DND-41 (cell line): ENCODE results near the gene FBXW10B.
"Not testable (repeated sequence)": the region's sequence is repeated elsewhere in the genome, so short reads cannot be mapped to it uniquely, and the experiment has no call there.

Experiments used
- ATAC-seq: fragments of 200-7000 bp; cut with Tn5 transposase; 3 replicates; pipeline ENCODE4 v1.9.1; 2021; ENCODE audit warnings: low read depth; ENCODE audit not compliant: insufficient read depth
- DNase-seq: peaks from one replicate; pipeline ENCODE4 v3.0.0-alpha.2; 2020
- H2AFZ ChIP-seq: 2 replicates; pipeline ENCODE4 v1.6.0; 2012; ENCODE audit warnings: low read depth, low read length
- H3K27ac ChIP-seq: 2 replicates; pipeline ENCODE4 v1.5.1; 2012; ENCODE audit warnings: low read length, inconsistent platforms
- H3K27me3 ChIP-seq: fragments of 200-600 bp; sonication (generic); 2 replicates; pipeline ENCODE4 v1.6.0; 2012; ENCODE audit warnings: low read length, mild to moderate bottlenecking, inconsistent platforms; ENCODE audit not compliant: insufficient read depth, poor library complexity
- H3K36me3 ChIP-seq: 2 replicates; pipeline ENCODE4 v1.5.1; 2012; ENCODE audit warnings: low read length, inconsistent platforms; ENCODE audit not compliant: insufficient read depth
- H3K4me1 ChIP-seq: 2 replicates; pipeline ENCODE4 v1.5.1; 2012; ENCODE audit warnings: mild to moderate bottlenecking, low read length; ENCODE audit not compliant: insufficient read depth
- H3K4me2 ChIP-seq: 2 replicates; pipeline ENCODE4 v1.6.0; 2012; ENCODE audit warnings: mild to moderate bottlenecking, moderate library complexity, low read length, inconsistent platforms; ENCODE audit not compliant: insufficient read depth
- H3K4me3 ChIP-seq, 2 experiments: fragments of 200-600 bp in 1 of 2; shearing (Covaris generic) in 1 of 2; 2 replicates each; pipeline ENCODE4 v1.5.1; 2012 to 2016; ENCODE audit warnings: inconsistent platforms in 2 of 2, low read length in 2 of 2, mild to moderate bottlenecking in 2 of 2, low read depth in 1 of 2, moderate library complexity in 1 of 2
- H3K79me2 ChIP-seq: 2 replicates; pipeline ENCODE4 v1.6.0; 2012; ENCODE audit warnings: low read length, inconsistent platforms; ENCODE audit not compliant: insufficient read depth
- H3K9ac ChIP-seq: 2 replicates; pipeline ENCODE4 v1.6.0; 2012; ENCODE audit warnings: low read depth, mild to moderate bottlenecking, inconsistent platforms, low read length, moderate library complexity
- H3K9me3 ChIP-seq: 2 replicates; pipeline ENCODE4 v1.5.1; 2012; ENCODE audit warnings: low read length, moderate library complexity, mild to moderate bottlenecking, inconsistent platforms; ENCODE audit not compliant: insufficient read depth, severe bottlenecking
- H4K20me1 ChIP-seq: 2 replicates; pipeline ENCODE4 v1.6.0; 2012; ENCODE audit warnings: low read length; ENCODE audit not compliant: insufficient read depth
- EZH2 ChIP-seq: IDR thresholded peaks from 3 replicates; pipeline ENCODE4 v1.6.1; 2012; ENCODE audit warnings: borderline replicate concordance, low read depth, mild to moderate bottlenecking, moderate library complexity, low read length, inconsistent platforms; ENCODE audit not compliant: severe bottlenecking
- TF ChIP-seq, protein P1 (sequence below): IDR thresholded peaks from 2 replicates; pipeline ENCODE4 v1.5.1; 2012; ENCODE audit warnings: borderline replicate concordance, low read length, moderate library complexity, mild to moderate bottlenecking; ENCODE audit not compliant: poor library complexity, severe bottlenecking; ENCODE audit errors: extremely low read depth

Gene FBXW10B

DNA sequence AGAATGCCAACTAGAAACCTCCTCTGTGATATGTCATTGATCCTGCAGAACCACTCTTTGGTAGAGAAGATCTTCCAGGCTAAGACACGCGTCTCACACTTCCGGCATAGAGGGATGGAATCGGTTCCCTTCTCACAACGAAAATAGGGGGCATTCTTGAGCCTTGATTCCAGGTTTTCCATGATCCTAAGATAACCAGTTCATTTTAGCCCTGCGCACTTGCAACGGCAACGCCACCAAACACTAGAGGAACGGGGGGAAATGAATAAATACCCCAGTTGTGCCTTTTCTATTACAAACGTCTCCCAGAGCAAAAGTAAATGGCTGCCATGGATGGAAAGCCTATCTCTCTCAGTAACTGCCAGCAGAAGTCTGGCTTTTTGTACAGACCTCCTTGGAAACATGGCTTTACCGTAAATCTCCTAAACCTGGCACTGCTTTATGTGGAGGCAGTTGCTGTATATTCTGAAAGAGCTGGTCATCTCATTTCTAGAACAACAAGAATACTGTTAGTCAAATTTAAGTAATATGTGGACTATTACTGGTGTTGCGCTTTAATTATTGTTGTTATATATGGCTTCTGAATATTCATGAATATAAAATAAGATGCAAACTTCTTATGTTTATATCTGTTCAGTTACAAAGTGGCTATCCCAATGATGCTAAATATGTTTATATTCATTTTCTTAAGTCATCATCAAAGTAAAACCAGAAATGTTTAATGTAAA is at the start of gene FBXW10B:
Gene FBXW10B, minus strand, starts transcription at position 374 of the 728 bp plus-strand sequence. Its CDS starts 192 bp downstream, at position 182.
- H2AFZ ChIP-seq, H3K9me3 ChIP-seq, H3K27ac ChIP-seq, H3K27me3 ChIP-seq, H3K79me2 ChIP-seq, H3K4me1 ChIP-seq, ATAC-seq, H4K20me1 ChIP-seq, DNase-seq, H3K4me3 ChIP-seq, H3K36me3 ChIP-seq, H3K4me2 ChIP-seq, H3K9ac ChIP-seq: not testable (repeated sequence)

GRCh38 chr17:15663691-15664090 is 44.2 kb upstream of the FBXW10B start:
- H3K4me3 ChIP-seq = no peak overlapping the region
- ATAC-seq = no peak
- no peak for TF ChIP-seq EZH2
- TF ChIP-seq, protein P1, sequence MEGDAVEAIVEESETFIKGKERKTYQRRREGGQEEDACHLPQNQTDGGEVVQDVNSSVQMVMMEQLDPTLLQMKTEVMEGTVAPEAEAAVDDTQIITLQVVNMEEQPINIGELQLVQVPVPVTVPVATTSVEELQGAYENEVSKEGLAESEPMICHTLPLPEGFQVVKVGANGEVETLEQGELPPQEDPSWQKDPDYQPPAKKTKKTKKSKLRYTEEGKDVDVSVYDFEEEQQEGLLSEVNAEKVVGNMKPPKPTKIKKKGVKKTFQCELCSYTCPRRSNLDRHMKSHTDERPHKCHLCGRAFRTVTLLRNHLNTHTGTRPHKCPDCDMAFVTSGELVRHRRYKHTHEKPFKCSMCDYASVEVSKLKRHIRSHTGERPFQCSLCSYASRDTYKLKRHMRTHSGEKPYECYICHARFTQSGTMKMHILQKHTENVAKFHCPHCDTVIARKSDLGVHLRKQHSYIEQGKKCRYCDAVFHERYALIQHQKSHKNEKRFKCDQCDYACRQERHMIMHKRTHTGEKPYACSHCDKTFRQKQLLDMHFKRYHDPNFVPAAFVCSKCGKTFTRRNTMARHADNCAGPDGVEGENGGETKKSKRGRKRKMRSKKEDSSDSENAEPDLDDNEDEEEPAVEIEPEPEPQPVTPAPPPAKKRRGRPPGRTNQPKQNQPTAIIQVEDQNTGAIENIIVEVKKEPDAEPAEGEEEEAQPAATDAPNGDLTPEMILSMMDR = no peak
- H4K20me1 ChIP-seq = no peaks in the 10 kb centered on the region
- no peak for DNase-seq
- H3K9me3 ChIP-seq = no peaks in the 10 kb centered on the region
- no peaks in the 10 kb centered on the region for H3K4me1 ChIP-seq
- H3K27ac ChIP-seq = no peak overlapping the region
- no peaks in the 10 kb centered on the region for H3K79me2 ChIP-seq
- H2AFZ ChIP-seq = no peak overlapping the region
- no peak overlapping the region for H3K9ac ChIP-seq
- no peaks in the 10 kb centered on the region for H3K27me3 ChIP-seq
- peaks cover 16% of the 10 kb centered on the region for H3K36me3 ChIP-seq
- H3K4me2 ChIP-seq = no peak overlapping the region

GRCh38 chr17:15663176-15663575 is 43.7 kb upstream of the FBXW10B start:
- Histone ChIP-seq H3K4me3 (no peak overlapping the region), H3K36me3 (peaks cover 16% of the 10 kb centered on the region), H3K4me1 (no peaks in the 10 kb centered on the region), H3K27ac (no peak overlapping the region), H3K9ac (no peak overlapping the region), H4K20me1 (no peaks in the 10 kb centered on the region), H3K9me3 (no peaks in the 10 kb centered on the region), H2AFZ (no peak overlapping the region), H3K4me2 (no peak overlapping the region), H3K79me2 (no peaks in the 10 kb centered on the region), H3K27me3 (no peaks in the 10 kb centered on the region)
- no peak for ATAC-seq
- TF ChIP-seq, protein P1 = no peak
- no peak for TF ChIP-seq EZH2
- no peak for DNase-seq

- H3K4me1 ChIP-seq = no peaks in the 10 kb centered on the region
- no peak for ATAC-seq
- TF ChIP-seq EZH2 = no peak
- TF ChIP-seq, protein P1 = no peak
- DNase-seq = no peak
- H3K9me3 ChIP-seq = no peaks in the 10 kb centered on the region
- H3K27me3 ChIP-seq = no peaks in the 10 kb centered on the region
- no peaks in the 10 kb centered on the region for H3K79me2 ChIP-seq
- H3K4me3 ChIP-seq = no peak overlapping the region
- no peak overlapping the region for H3K9ac ChIP-seq
- H3K4me2 ChIP-seq = no peak overlapping the region
- H2AFZ ChIP-seq = no peak overlapping the region
- H4K20me1 ChIP-seq = no peaks in the 10 kb centered on the region
- no peak overlapping the region for H3K27ac ChIP-seq
- H3K36me3 ChIP-seq = peaks cover 16% of the 10 kb centered on the region
Observed at GRCh38 chr17:15662681-15663080, 43.2 kb upstream of the FBXW10B start.
